Suprapubic skin (tissue), 3 donors: ENCODE data around the gene ESD.

ENCODE experiments used
- EP300 ChIP-seq: sonication (generic); formaldehyde crosslinking; IDR thresholded peaks from one replicate; pipeline ENCODE4 v1.6.1; 2017; ENCODE audit warnings: antibody characterized with exemption
- POLR2A ChIP-seq, 2 donors: fragments of 450-650 bp; IDR thresholded peaks; one replicate each; pipeline ENCODE4 v1.6.1; 2017; ENCODE audit warnings: antibody characterized with exemption in 2 of 2, mild to moderate bottlenecking in 2 of 2, moderate library complexity in 2 of 2
- TF ChIP-seq, protein P1 (sequence below), 2 donors: fragments of 200-600 bp in 1 of 2; fragments of 450-650 bp in 1 of 2; sonication (generic) in 1 of 2; IDR thresholded peaks; one replicate each; pipeline ENCODE4 v1.5.1; 2016 to 2019; ENCODE audit warnings: antibody characterized with exemption in 2 of 2, mild to moderate bottlenecking in 1 of 2, moderate library complexity in 1 of 2

- no peak for TF ChIP-seq POLR2A (IDR thresholded peaks at IDR 0.05)
- TF ChIP-seq, protein P1, sequence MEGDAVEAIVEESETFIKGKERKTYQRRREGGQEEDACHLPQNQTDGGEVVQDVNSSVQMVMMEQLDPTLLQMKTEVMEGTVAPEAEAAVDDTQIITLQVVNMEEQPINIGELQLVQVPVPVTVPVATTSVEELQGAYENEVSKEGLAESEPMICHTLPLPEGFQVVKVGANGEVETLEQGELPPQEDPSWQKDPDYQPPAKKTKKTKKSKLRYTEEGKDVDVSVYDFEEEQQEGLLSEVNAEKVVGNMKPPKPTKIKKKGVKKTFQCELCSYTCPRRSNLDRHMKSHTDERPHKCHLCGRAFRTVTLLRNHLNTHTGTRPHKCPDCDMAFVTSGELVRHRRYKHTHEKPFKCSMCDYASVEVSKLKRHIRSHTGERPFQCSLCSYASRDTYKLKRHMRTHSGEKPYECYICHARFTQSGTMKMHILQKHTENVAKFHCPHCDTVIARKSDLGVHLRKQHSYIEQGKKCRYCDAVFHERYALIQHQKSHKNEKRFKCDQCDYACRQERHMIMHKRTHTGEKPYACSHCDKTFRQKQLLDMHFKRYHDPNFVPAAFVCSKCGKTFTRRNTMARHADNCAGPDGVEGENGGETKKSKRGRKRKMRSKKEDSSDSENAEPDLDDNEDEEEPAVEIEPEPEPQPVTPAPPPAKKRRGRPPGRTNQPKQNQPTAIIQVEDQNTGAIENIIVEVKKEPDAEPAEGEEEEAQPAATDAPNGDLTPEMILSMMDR (IDR thresholded peaks at IDR 0.05): no peak
- no peak for TF ChIP-seq EP300
These were observed 708 bp upstream of the ESD start for GRCh38 chr13:46797501-46798237.
